ENCODE measurements around the gene CBX2.
A peak's percentile ranks its signal among the peaks of the same experiment; 100 is the strongest.

CBX2 gene

DNA sequence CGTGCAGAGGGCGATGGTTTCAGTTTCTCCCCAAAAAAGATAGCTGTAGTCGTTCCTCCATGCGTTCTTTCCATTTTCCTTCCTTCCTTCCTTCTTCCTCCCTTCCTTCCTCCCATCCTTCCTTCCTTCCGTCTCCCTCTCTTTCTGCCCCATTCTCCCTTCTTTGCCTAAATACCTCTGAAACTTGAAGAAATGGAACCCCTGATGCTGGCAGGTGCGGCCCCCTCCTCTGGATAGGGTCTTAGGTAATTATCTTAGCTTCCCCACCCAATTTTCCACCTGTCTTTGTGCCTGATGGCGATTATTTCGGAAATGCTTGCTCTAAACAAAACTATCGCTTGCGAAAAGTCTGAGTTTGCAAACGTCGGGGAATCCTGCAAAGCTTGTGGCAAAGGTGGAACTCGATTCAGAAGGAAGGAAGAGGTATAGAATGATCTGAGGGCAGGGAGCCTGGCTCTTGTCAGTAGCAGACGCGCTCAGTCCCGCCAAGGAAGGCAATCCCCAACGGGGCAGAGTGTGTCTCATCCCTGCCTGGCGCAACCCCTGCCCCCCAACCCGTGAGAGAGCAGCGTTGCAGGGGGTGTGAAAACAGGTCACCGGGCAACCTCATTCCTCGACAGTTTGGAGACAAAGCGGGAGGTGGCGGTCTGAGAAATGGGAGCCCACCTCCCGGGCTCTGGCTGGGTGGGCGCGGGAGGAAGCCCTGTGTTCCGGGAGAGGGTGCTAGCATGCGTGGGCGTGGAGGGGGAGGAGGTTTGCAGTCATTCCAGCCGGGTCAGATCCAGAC lies 21.8 kb downstream of the CBX2 start:
- H4K20me1 ChIP-seq (ENCODE audit: insufficient read depth, low read length), result no peaks in the 10 kb centered on the region
- TF ChIP-seq, protein P1, sequence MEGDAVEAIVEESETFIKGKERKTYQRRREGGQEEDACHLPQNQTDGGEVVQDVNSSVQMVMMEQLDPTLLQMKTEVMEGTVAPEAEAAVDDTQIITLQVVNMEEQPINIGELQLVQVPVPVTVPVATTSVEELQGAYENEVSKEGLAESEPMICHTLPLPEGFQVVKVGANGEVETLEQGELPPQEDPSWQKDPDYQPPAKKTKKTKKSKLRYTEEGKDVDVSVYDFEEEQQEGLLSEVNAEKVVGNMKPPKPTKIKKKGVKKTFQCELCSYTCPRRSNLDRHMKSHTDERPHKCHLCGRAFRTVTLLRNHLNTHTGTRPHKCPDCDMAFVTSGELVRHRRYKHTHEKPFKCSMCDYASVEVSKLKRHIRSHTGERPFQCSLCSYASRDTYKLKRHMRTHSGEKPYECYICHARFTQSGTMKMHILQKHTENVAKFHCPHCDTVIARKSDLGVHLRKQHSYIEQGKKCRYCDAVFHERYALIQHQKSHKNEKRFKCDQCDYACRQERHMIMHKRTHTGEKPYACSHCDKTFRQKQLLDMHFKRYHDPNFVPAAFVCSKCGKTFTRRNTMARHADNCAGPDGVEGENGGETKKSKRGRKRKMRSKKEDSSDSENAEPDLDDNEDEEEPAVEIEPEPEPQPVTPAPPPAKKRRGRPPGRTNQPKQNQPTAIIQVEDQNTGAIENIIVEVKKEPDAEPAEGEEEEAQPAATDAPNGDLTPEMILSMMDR (IDR thresholded peaks at IDR 0.05; ENCODE audit: low read length), result no peak
- no peak for TF ChIP-seq EZH2 (IDR thresholded peaks at IDR 0.05; ENCODE audit: borderline replicate concordance, low read length)
- peaks cover 6% of the 10 kb centered on the region for H3K27me3 ChIP-seq (ENCODE audit: insufficient read depth, low read length)
- peaks cover 11% of the 10 kb centered on the region for H3K36me3 ChIP-seq (ENCODE audit: insufficient read depth, low read length)
- H3K9me2 ChIP-seq (ENCODE audit: low read depth, low read length), result no peaks in the 10 kb centered on the region
- H3K79me2 ChIP-seq (ENCODE audit: insufficient read depth, low read length), result no peaks in the 10 kb centered on the region
- peak overlapping the region; percentile 52 for H3K4me2 ChIP-seq (ENCODE audit: low read length)
- H3K9me3 ChIP-seq (ENCODE audit: low read length), result no peaks in the 10 kb centered on the region
- H3K4me3 ChIP-seq (ENCODE audit: low read depth, low read length, poor library complexity, severe bottlenecking), result peak overlapping the region; percentile 47
- peaks cover 53% of the 10 kb centered on the region for H3K4me1 ChIP-seq (ENCODE audit: insufficient read depth, low read length, severe bottlenecking)
- H3F3A ChIP-seq (ENCODE audit: insufficient read depth, low read length), result no peaks in the 10 kb centered on the region
- H2AFZ ChIP-seq (ENCODE audit: low read length), result no peak overlapping the region
- peak overlapping the region; percentile 47; the same call in 1 of the 2 replicates for H3K9ac ChIP-seq (ENCODE audit: low read length)
- no peak overlapping the region for H3K27ac ChIP-seq (ENCODE audit: low read depth, low read length, poor library complexity, severe bottlenecking)

DNA sequence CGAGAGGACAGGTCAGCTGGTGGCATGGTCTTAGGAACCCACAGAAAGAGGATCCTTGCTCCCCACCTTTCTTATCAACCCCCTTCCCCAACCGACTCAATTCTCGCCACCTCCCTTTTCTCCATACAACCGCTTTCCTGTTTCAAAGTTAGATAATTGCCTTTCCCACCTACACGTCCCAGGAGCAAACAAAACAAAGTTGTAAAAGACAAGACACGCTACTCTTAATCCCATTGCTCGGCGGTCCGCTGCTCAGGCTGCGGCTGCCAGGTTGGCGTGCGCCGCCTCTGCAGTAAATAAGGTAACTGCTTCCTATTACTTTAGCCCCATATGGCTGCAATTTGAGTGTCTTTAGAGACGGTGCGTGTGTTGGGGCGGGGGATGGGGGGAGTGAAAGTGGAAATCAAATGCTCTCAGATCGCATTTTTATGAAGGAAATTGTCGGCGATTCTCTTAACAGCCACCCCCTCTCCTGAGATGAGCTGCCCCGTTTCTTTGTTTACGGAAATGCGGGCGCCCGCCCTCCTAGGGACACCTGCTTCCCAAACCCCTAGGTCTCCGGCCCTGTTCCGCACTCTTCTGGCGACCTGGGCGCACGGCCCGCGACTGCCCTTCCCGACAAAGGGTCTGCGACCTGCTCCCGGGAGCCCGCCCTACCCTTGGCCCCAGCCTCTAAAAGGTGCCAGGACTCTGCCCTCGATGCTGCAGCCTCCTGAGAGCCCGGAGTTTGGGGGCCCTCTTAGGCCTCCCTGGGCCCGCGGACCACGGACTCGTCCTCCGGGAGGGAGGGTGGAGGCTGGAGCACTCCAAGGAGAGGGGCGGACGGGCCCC lies 22.6 kb downstream of the CBX2 start:
- Histone ChIP-seq H3K9me3 (ENCODE audit: low read length) (no peaks in the 10 kb centered on the region), H3K27me3 (ENCODE audit: insufficient read depth, low read length) (peaks cover 6% of the 10 kb centered on the region), H3F3A (ENCODE audit: insufficient read depth, low read length) (no peaks in the 10 kb centered on the region), H3K9me2 (ENCODE audit: low read depth, low read length) (no peaks in the 10 kb centered on the region), H3K79me2 (ENCODE audit: insufficient read depth, low read length) (no peaks in the 10 kb centered on the region), H3K36me3 (ENCODE audit: insufficient read depth, low read length) (peaks cover 4% of the 10 kb centered on the region; the same call in 1 of the 2 replicates), H3K27ac (ENCODE audit: low read depth, low read length, poor library complexity, severe bottlenecking) (peak overlapping the region; percentile 27), H2AFZ (ENCODE audit: low read length) (no peak overlapping the region), H3K4me3 (ENCODE audit: low read depth, low read length, poor library complexity, severe bottlenecking) (peak overlapping the region; percentile 47), H3K9ac (ENCODE audit: low read length) (peak overlapping the region; percentile 47; the same call in 1 of the 2 replicates), H3K4me1 (ENCODE audit: insufficient read depth, low read length, severe bottlenecking) (peaks cover 59% of the 10 kb centered on the region), H4K20me1 (ENCODE audit: insufficient read depth, low read length) (no peaks in the 10 kb centered on the region), H3K4me2 (ENCODE audit: low read length) (peak overlapping the region; percentile 52)
- TF ChIP-seq, protein P1 (IDR thresholded peaks at IDR 0.05; ENCODE audit: low read length), result no peak
- no peak for TF ChIP-seq EZH2 (IDR thresholded peaks at IDR 0.05; ENCODE audit: borderline replicate concordance, low read length)

DNA sequence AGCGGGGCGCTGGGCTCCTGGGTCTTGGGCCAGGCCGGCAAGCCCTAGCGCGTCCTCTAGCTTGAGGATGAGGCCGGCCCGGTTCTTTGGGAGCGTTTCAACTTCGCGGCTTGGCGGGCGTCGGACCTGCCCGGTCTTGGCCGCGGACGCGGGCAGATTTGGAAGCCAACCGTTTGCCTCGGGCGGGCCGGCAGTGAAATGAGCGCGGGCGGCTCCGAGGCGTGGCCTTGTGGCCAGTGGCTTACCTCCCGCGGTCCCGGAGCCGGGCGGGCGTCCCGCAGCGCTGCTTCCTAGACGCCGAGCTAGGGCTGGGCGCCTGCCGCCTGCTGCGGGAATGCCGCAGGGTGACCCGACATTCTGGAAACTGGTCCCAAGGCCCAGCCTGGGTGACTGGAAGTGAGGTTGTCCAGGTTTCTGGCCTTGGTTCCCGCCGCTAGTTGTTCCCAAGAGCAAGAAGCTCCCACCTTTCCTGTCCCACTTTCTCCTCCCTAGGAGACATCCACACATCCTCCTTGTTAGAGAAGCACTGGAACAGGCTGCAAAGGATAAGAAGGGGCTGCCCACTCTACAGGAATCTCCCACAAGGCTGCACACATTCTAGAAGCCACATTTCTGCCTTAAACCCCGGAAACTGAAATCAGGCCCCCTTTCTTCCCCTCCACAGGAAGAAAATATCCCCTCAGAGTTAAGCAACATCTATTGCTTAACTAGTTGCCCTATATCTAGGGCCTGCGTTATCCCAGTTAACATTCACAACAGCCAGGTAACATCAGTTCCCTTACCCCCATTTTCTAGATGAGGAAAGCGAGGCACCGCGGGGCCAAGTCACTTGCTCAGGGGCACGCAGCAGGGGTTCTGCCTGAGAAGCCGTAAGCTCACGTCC lies 23.4 kb downstream of the CBX2 start:
- H3K27ac ChIP-seq (ENCODE audit: low read depth, low read length, poor library complexity, severe bottlenecking), result no peak overlapping the region
- H3F3A ChIP-seq (ENCODE audit: insufficient read depth, low read length), result no peaks in the 10 kb centered on the region
- H3K9ac ChIP-seq (ENCODE audit: low read length), result no peak overlapping the region; the same call in 1 of the 2 replicates
- no peaks in the 10 kb centered on the region for H3K79me2 ChIP-seq (ENCODE audit: insufficient read depth, low read length)
- H3K9me2 ChIP-seq (ENCODE audit: low read depth, low read length), result no peaks in the 10 kb centered on the region
- peaks cover 51% of the 10 kb centered on the region for H3K4me1 ChIP-seq (ENCODE audit: insufficient read depth, low read length, severe bottlenecking)
- peak overlapping the region; percentile 47 for H3K4me3 ChIP-seq (ENCODE audit: low read depth, low read length, poor library complexity, severe bottlenecking)
- peak overlapping the region; percentile 52 for H3K4me2 ChIP-seq (ENCODE audit: low read length)
- H2AFZ ChIP-seq (ENCODE audit: low read length), result no peak overlapping the region
- no peaks in the 10 kb centered on the region for H3K9me3 ChIP-seq (ENCODE audit: low read length)
- peaks cover 6% of the 10 kb centered on the region for H3K27me3 ChIP-seq (ENCODE audit: insufficient read depth, low read length)
- no peaks in the 10 kb centered on the region for H4K20me1 ChIP-seq (ENCODE audit: insufficient read depth, low read length)
- no peaks in the 10 kb centered on the region for H3K36me3 ChIP-seq (ENCODE audit: insufficient read depth, low read length)
- TF ChIP-seq EZH2 (IDR thresholded peaks at IDR 0.05; ENCODE audit: borderline replicate concordance, low read length), result no peak
- TF ChIP-seq, protein P1 (IDR thresholded peaks at IDR 0.05; ENCODE audit: low read length), result no peak
